IMR-90 (cell line): Measurements from ENCODE around the gene DSCAM. TPM values are rescaled to one million over a fixed set of nuclear protein-coding genes. Genes with fewer than 3 reads are reported as not detected.

Source experiments
- ATAC-seq: fragments of 200-7000 bp; cut with Tn5 transposase; 2 replicates; pipeline ENCODE4 v1.9.1; 2020; ENCODE audit warnings: low read depth, mild to moderate bottlenecking, moderate library complexity
- BruUV-seq: library from RNA; stranded (reverse); fragments of 400-500 nt; replicated peaks from 2 replicates; lab custom pipeline; 2021; lab: Mats Ljungman, UMichigan
- CTCF ChIA-PET: fragments of 300-600 bp; formaldehyde crosslinking; extraction: SDS; loops from one replicate; lab custom pipeline; 2021; ENCODE audit warnings: antibody characterized with exemption; lab: Yijun Ruan, JAX
- POLR2A ChIA-PET: fragments of 300-600 bp; sonication (Branson Sonifier 250); formaldehyde crosslinking; loops from one replicate; lab custom pipeline; 2022; ENCODE audit warnings: antibody characterized with exemption; ENCODE audit not compliant: unreplicated experiment; lab: Charles Lee
- DNase-seq: peaks from one replicate; pipeline ENCODE4 v3.0.0; 2013
- H2AFZ ChIP-seq: replicated peaks from 2 replicates; pipeline ENCODE3; 2013; ENCODE audit warnings: low read length, mild to moderate bottlenecking; ENCODE audit not compliant: poor library complexity
- H2AK5ac ChIP-seq: 2 replicates; pipeline ENCODE4 v1.6.1; 2013; ENCODE audit warnings: low read depth, low read length, inconsistent platforms
- H2AK9ac ChIP-seq: replicated peaks from 2 replicates; pipeline ENCODE3; 2013; ENCODE audit warnings: mild to moderate bottlenecking, low read depth, low read length, moderate library complexity; ENCODE audit not compliant: poor library complexity
- H2BK120ac ChIP-seq: 2 replicates; pipeline ENCODE4 v1.6.1; 2013; ENCODE audit warnings: low read depth, low read length, inconsistent platforms
- H2BK15ac ChIP-seq: 3 replicates; pipeline ENCODE4 v1.6.1; 2013; ENCODE audit warnings: low read depth, low read length, inconsistent platforms
- H2BK20ac ChIP-seq: 2 replicates; pipeline ENCODE4 v1.6.1; 2013; ENCODE audit warnings: low read depth, mild to moderate bottlenecking, inconsistent platforms, low read length, moderate library complexity
- H2BK5ac ChIP-seq: 2 replicates; pipeline ENCODE4 v1.6.1; 2013; ENCODE audit warnings: mild to moderate bottlenecking, low read depth, low read length, inconsistent platforms; ENCODE audit not compliant: poor library complexity, severe bottlenecking
- H3K14ac ChIP-seq: replicated peaks from 2 replicates; pipeline ENCODE4 v1.6.1; 2013; ENCODE audit warnings: low read depth, low read length, inconsistent platforms
- H3K18ac ChIP-seq: 2 replicates; pipeline ENCODE4 v1.6.1; 2013; ENCODE audit warnings: low read depth, low read length, control low read depth
- H3K23ac ChIP-seq: 2 replicates; pipeline ENCODE4 v1.6.1; 2013; ENCODE audit warnings: low read depth, low read length, inconsistent platforms
- H3K27ac ChIP-seq: 2 replicates; pipeline ENCODE4 v1.5.1; 2013; ENCODE audit warnings: mild to moderate bottlenecking, control low read depth, low read length; ENCODE audit not compliant: insufficient read depth
- H3K27me3 ChIP-seq: 2 replicates; pipeline ENCODE4 v1.6.1; 2013; ENCODE audit warnings: low read length; ENCODE audit not compliant: control insufficient read depth, insufficient read depth
- H3K36me3 ChIP-seq: 2 replicates; pipeline ENCODE4 v1.6.1; 2013; ENCODE audit warnings: low read length, mixed read lengths; ENCODE audit not compliant: control insufficient read depth, insufficient read depth
- H3K4ac ChIP-seq: 2 replicates; pipeline ENCODE4 v1.6.1; 2013; ENCODE audit warnings: low read depth, low read length, inconsistent platforms
- H3K4me1 ChIP-seq: 2 replicates; pipeline ENCODE4 v1.6.1; 2013; ENCODE audit warnings: low read length, mixed read lengths; ENCODE audit not compliant: control insufficient read depth, insufficient read depth
- H3K4me2 ChIP-seq: 2 replicates; pipeline ENCODE4 v1.6.1; 2013; ENCODE audit warnings: low read depth, mild to moderate bottlenecking, control low read depth, low read length, moderate library complexity
- H3K4me3 ChIP-seq: 2 replicates; pipeline ENCODE4 v1.5.1; 2013; ENCODE audit warnings: low read depth, mild to moderate bottlenecking, control low read depth, low read length, moderate library complexity; ENCODE audit not compliant: insufficient read depth
- H3K56ac ChIP-seq: 2 replicates; pipeline ENCODE4 v1.6.1; 2013; ENCODE audit warnings: low read length, inconsistent platforms; ENCODE audit not compliant: insufficient read depth; ENCODE audit errors: extremely low read depth
- H3K79me1 ChIP-seq, 2 experiments: 2 replicates each; pipeline ENCODE4 v1.6.1; 2013; ENCODE audit warnings: low read length in 2 of 2, inconsistent platforms in 1 of 2, low read depth in 1 of 2
- H3K9ac ChIP-seq: 2 replicates; pipeline ENCODE4 v1.6.1; 2013; ENCODE audit warnings: low read depth, low read length, control low read depth
- H3K9me1 ChIP-seq: 2 replicates; pipeline ENCODE4 v1.6.1; 2013; ENCODE audit warnings: low read length, inconsistent platforms; ENCODE audit not compliant: insufficient read depth
- H3K9me3 ChIP-seq: 2 replicates; pipeline ENCODE4 v1.6.1; 2013; ENCODE audit warnings: low read length; ENCODE audit not compliant: control insufficient read depth, insufficient read depth
- H4K20me1 ChIP-seq: 2 replicates; pipeline ENCODE4 v1.6.1; 2013; ENCODE audit warnings: low read length, inconsistent platforms; ENCODE audit not compliant: insufficient read depth
- H4K5ac ChIP-seq: 2 replicates; pipeline ENCODE4 v1.6.1; 2013; ENCODE audit warnings: mild to moderate bottlenecking, low read depth, low read length, control low read depth
- H4K8ac ChIP-seq, 2 experiments: 2 replicates each; pipeline ENCODE4 v1.6.1; 2013; ENCODE audit warnings: low read depth in 2 of 2, low read length in 2 of 2, control low read depth in 1 of 2, inconsistent platforms in 1 of 2
- H4K91ac ChIP-seq: 2 replicates; pipeline ENCODE4 v1.6.1; 2013; ENCODE audit warnings: low read depth, low read length, inconsistent platforms; ENCODE audit not compliant: insufficient read depth
- BHLHE40 ChIP-seq: fragments of 150-350 bp; IDR thresholded peaks from 2 replicates; pipeline ENCODE4 v1.6.1; 2016; ENCODE audit warnings: mild to moderate bottlenecking, low read depth, low read length
- CEBPB ChIP-seq: IDR thresholded peaks from 2 replicates; pipeline ENCODE4 v1.6.1; 2012; ENCODE audit warnings: low read depth, low read length, improper control_type of control experiment
- CHD1 ChIP-seq: IDR thresholded peaks from 2 replicates; pipeline ENCODE4 v1.6.1; 2012; ENCODE audit warnings: low read depth, low read length, improper control_type of control experiment
- ELK1 ChIP-seq: fragments of 150-350 bp; IDR thresholded peaks from 2 replicates; pipeline ENCODE4 v1.6.1; 2016; ENCODE audit warnings: low read depth, mild to moderate bottlenecking, low read length, moderate library complexity, borderline replicate concordance
- FOS ChIP-seq: fragments of 150-350 bp; IDR thresholded peaks from 2 replicates; pipeline ENCODE4 v1.6.1; 2016; ENCODE audit warnings: low read depth, low read length
- MAFK ChIP-seq: IDR thresholded peaks from 2 replicates; pipeline ENCODE4 v1.6.1; 2012; ENCODE audit warnings: low read depth, low read length, improper control_type of control experiment
- MAZ ChIP-seq: IDR thresholded peaks from 2 replicates; pipeline ENCODE4 v1.6.1; 2012; ENCODE audit warnings: low read depth, mild to moderate bottlenecking, low read length, improper control_type of control experiment, moderate library complexity, borderline replicate concordance
- MXI1 ChIP-seq: IDR thresholded peaks from 2 replicates; pipeline ENCODE4 v1.6.1; 2012; ENCODE audit warnings: low read depth, mild to moderate bottlenecking, low read length, moderate library complexity, borderline replicate concordance
- POLR2A ChIP-seq: IDR thresholded peaks from 2 replicates; pipeline ENCODE4 v1.6.1; 2012; ENCODE audit warnings: mild to moderate bottlenecking, low read depth, low read length
- RAD21 ChIP-seq: IDR thresholded peaks from 2 replicates; pipeline ENCODE4 v1.6.1; 2012; ENCODE audit warnings: low read length, improper control_type of control experiment
- RCOR1 ChIP-seq: IDR thresholded peaks from 2 replicates; pipeline ENCODE4 v1.6.1; 2012; ENCODE audit warnings: mild to moderate bottlenecking, low read length, improper control_type of control experiment; ENCODE audit not compliant: insufficient replicate concordance
- RFX5 ChIP-seq: IDR thresholded peaks from 2 replicates; pipeline ENCODE4 v1.8.0; 2012; ENCODE audit warnings: low read depth, mild to moderate bottlenecking, low read length, moderate library complexity
- WGBS, 2 experiments: methylation state at CpG; one replicate each; pipeline versions ENCODE4 v1.1.5 to v1.1.7; 2013; ENCODE audit warnings: missing lambda C conversion rate in 2 of 2; ENCODE audit not compliant: insufficient read length in 1 of 2; ENCODE audit errors: extremely low coverage in 2 of 2; 5-methylcytosine and 5-hydroxymethylcytosine counted together
- dilution Hi-C: fragments of 300-500 bp; cut with HindIII; formaldehyde crosslinking; loops from one replicate; pipeline ENCODE4 v1.14.3; 2018; ENCODE audit warnings: low sequenced_read_pairs; ENCODE audit not compliant: unreplicated experiment
- in situ Hi-C: fragments of 300-500 bp; cut with MboI; formaldehyde crosslinking; loops from 3 replicates; pipeline ENCODE4 v1.14.3; 2019; ENCODE audit warnings: low sequenced_read_pairs, inconsistent platforms, mixed read lengths
- intact Hi-C: fragments of 100-400 bp; cut with micrococcal nuclease; formaldehyde crosslinking; loops from 2 replicates; pipeline ENCODE4 v1.10.0; 2022
- polyA plus RNA-seq, 3 experiments: library from polyadenylated mRNA; depleted of rRNA; stranded (reverse); fragments of >200 nt; gene quantifications; 2 replicates each; pipeline ENCODE4 v1.2.3, GENCODE V29; 2012; ENCODE audit warnings: low replicate concordance in 1 of 3
- total RNA-seq: library from RNA; depleted of rRNA; stranded (reverse); fragments of >200 nt; gene quantifications from 2 replicates; pipeline ENCODE4 v1.2.3, GENCODE V29; 2012
- TF ChIP-seq, protein P1 (sequence below): fragments of 150-350 bp; IDR thresholded peaks from 2 replicates; pipeline ENCODE4 v1.6.1; 2017; ENCODE audit warnings: mild to moderate bottlenecking, antibody characterized with exemption, low read length, low read depth
- TF ChIP-seq, protein P2 (sequence below): conservative IDR thresholded peaks from 2 replicates; pipeline ENCODE4 v1.5.1; 2012; ENCODE audit warnings: mild to moderate bottlenecking, low read depth, low read length, improper control_type of control experiment

DSCAM gene
- total and polyA plus RNA-seq, 2 of the 4 experiments (the other 2 are of a cell fraction): under 0.01 to 0.02 TPM

- Histone ChIP-seq H2AFZ (no peak overlapping the region), H3K4me3 (no peak overlapping the region), H3K56ac (no peak overlapping the region), H3K9me1 (no peaks in the 10 kb centered on the region), H3K4me1 (no peaks in the 10 kb centered on the region), H3K36me3 (no peaks in the 10 kb centered on the region), H4K8ac (no peak overlapping the region), H3K4ac (no peak overlapping the region), H2AK5ac (no peak overlapping the region), H3K14ac (no peak overlapping the region), H3K9me3 (peaks cover 21% of the 10 kb centered on the region), H3K27me3 (no peaks in the 10 kb centered on the region), H2BK5ac (no peak overlapping the region), H2BK15ac (no peak overlapping the region), H3K79me1 (no peaks in the 10 kb centered on the region), H2AK9ac (no peak overlapping the region), H2BK20ac (no peak overlapping the region), H3K9ac (no peak overlapping the region), H4K91ac (no peak overlapping the region), H3K4me2 (no peak overlapping the region), H4K20me1 (no peaks in the 10 kb centered on the region), H3K18ac (no peak overlapping the region), H3K27ac (no peak overlapping the region), H2BK120ac (no peak overlapping the region), H4K5ac (no peak overlapping the region), H3K23ac (no peak overlapping the region)
- in situ Hi-C loops: no loop called here
- CTCF ChIA-PET: no interaction called here
- DNase-seq: no peak
- ATAC-seq: no peak
- POLR2A ChIA-PET: no interaction called here
- TF ChIP-seq, protein P1, sequence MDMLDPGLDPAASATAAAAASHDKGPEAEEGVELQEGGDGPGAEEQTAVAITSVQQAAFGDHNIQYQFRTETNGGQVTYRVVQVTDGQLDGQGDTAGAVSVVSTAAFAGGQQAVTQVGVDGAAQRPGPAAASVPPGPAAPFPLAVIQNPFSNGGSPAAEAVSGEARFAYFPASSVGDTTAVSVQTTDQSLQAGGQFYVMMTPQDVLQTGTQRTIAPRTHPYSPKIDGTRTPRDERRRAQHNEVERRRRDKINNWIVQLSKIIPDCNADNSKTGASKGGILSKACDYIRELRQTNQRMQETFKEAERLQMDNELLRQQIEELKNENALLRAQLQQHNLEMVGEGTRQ: no peak
- TF ChIP-seq CHD1 (no peak), MXI1 (no peak), RCOR1 (no peak), RAD21 (no peak), MAZ (no peak), MAFK (no peak), FOS (no peak), RFX5 (no peak), BHLHE40 (no peak), ELK1 (no peak), CEBPB (no peak), POLR2A (no peak)
- TF ChIP-seq, protein P2, sequence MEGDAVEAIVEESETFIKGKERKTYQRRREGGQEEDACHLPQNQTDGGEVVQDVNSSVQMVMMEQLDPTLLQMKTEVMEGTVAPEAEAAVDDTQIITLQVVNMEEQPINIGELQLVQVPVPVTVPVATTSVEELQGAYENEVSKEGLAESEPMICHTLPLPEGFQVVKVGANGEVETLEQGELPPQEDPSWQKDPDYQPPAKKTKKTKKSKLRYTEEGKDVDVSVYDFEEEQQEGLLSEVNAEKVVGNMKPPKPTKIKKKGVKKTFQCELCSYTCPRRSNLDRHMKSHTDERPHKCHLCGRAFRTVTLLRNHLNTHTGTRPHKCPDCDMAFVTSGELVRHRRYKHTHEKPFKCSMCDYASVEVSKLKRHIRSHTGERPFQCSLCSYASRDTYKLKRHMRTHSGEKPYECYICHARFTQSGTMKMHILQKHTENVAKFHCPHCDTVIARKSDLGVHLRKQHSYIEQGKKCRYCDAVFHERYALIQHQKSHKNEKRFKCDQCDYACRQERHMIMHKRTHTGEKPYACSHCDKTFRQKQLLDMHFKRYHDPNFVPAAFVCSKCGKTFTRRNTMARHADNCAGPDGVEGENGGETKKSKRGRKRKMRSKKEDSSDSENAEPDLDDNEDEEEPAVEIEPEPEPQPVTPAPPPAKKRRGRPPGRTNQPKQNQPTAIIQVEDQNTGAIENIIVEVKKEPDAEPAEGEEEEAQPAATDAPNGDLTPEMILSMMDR: no peak
- no CpG with 5 or more reads among the region's 12 CpGs for WGBS, 2 experiments
- intact Hi-C loops: no loop called here
- no TSS peak for BruUV-seq
- dilution Hi-C loops: no loop called here
Measured at GRCh38 chr21:40422896-40423635, 423.9 kb downstream of the DSCAM start.
